HepG2 (cell line): Measurements from ENCODE around the gene ZBTB8OS. TPM values are rescaled to one million over a fixed set of nuclear protein-coding genes. Genes with fewer than 3 reads are reported as not detected.

Experiments used
- ARNT ChIP-seq: fragments of 450-650 bp; IDR thresholded peaks from 2 replicates; pipeline ENCODE4 v1.6.1; 2017
- CREB1 ChIP-seq, 2 experiments: fragments of 450-650 bp in 1 of 2; IDR thresholded peaks; 2 replicates each; pipeline ENCODE4 v1.6.1; 2016 to 2017; ENCODE audit warnings: control low read depth in 1 of 2, mild to moderate bottlenecking in 1 of 2, missing compliant biosample characterization in 1 of 2, missing genetic modification characterization in 1 of 2
- MIXL1 ChIP-seq: IDR thresholded peaks from 2 replicates; pipeline ENCODE4 v1.6.1; 2016
- TAF1 ChIP-seq: sonication (generic); formaldehyde crosslinking; IDR thresholded peaks from 2 replicates; pipeline ENCODE4 v1.4.0; 2020; ENCODE audit warnings: missing genetic modification reagents
- ZFY ChIP-seq: sonication (generic); formaldehyde crosslinking; IDR thresholded peaks from 2 replicates; pipeline ENCODE4 v1.4.0; 2020; ENCODE audit warnings: missing genetic modification reagents
- polyA plus RNA-seq, 8 experiments: library from polyadenylated mRNA; depleted of rRNA in 3 of 8; stranded (reverse) in 7 of 8; unstranded in 1 of 8; fragments of >200 nt; fragmentation: Illumina TruSeq in 4 of 8; extraction: Trizol in 4 of 8; gene quantifications; 2 replicates each; pipeline versions ENCODE4 v1.2.1 to v1.2.3, GENCODE V29; 2011 to 2016; ENCODE audit warnings: low read depth in 4 of 8, missing spikeins in 1 of 8, mixed read lengths in 1 of 8; ENCODE audit not compliant: insufficient read depth in 1 of 8
- total RNA-seq, 5 experiments: library from RNA; depleted of rRNA; stranded (reverse); fragments of >200 nt; fragmentation: Illumina TruSeq; extraction: Trizol; gene quantifications; 2 replicates each; pipeline ENCODE4 v1.2.3, GENCODE V29; 2016; ENCODE audit warnings: low read depth in 1 of 5
- TF ChIP-seq, protein P1 (sequence below): sonication (generic); formaldehyde crosslinking; IDR thresholded peaks from 2 replicates; pipeline ENCODE4 v1.4.0; 2020; ENCODE audit warnings: mild to moderate bottlenecking, missing genetic modification reagents, borderline replicate concordance
- TF ChIP-seq, protein P2 (sequence below): sonication (generic); IDR thresholded peaks from 2 replicates; pipeline ENCODE4 v1.6.1; 2016; ENCODE audit warnings: low read depth, borderline replicate concordance
- TF ChIP-seq, protein P3 (sequence below): sonication (generic); formaldehyde crosslinking; IDR thresholded peaks from 2 replicates; pipeline ENCODE4 v1.4.0; 2020; ENCODE audit warnings: mild to moderate bottlenecking, missing genetic modification reagents
- TF ChIP-seq, protein P4 (sequence below): IDR thresholded peaks from 2 replicates; pipeline ENCODE4 v1.6.1; 2016; ENCODE audit warnings: missing biosample characterization, missing genetic modification reagents, low read depth

ZBTB8OS gene
- total and polyA plus RNA-seq, 2 of the 13 experiments (the other 11 are each of a cell fraction or from before 2014, with no cell fraction given), result 57.7 to 84.8 TPM

DNA sequence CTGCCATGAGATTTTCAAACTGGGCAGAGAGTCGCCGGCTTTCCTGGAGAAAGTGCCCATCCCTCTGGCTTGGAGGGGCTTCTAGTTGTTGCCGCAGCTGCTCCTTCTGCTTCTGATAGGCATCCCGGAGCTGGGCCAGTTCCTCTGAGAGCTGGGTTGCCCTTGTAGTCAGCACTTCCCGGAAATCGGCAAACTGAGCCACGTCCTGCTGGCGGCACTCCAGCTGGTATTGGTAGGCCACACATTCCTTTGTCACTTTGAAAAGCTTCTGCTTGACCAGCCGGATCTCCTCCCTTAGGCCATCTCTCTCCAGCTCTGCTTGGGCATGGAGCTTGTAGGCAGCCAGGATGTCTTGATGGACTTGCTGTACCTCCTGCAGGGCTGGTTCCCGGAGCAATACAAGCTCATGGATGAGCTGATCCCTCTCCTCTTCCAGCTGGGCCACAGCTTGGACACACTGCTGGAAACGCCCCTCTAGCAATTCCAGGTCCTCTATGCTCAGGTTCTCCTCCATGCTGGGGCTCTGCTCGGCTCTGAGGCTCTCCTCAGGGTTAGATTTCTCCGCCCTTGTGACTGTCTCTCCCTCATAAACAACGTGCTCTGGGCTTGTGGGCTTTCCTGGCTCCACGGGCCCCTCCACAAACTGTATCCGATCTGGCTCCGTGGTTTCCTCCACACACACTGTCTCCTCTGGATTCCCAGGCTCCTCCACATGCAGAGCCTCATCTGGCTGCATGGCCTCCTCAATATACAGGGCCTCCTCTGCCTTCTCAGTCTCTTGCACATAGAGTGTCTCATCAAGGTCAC, 45.0 kb upstream of the ZBTB8OS start (continued):
- TF ChIP-seq CREB1 (IDR thresholded peaks at IDR 0.05) (no peak), CREB1 (CRISPR knock-in tag; IDR thresholded peaks at IDR 0.05) (peak; percentile 44; the same call in 1 of the 2 replicates), TAF1 (CRISPR knock-in tag) (peak; percentile 73), MIXL1 (CRISPR knock-in tag) (no peak), ZFY (CRISPR knock-in tag) (peak; percentile 92), ARNT (no peak)
- TF ChIP-seq, protein P1, sequence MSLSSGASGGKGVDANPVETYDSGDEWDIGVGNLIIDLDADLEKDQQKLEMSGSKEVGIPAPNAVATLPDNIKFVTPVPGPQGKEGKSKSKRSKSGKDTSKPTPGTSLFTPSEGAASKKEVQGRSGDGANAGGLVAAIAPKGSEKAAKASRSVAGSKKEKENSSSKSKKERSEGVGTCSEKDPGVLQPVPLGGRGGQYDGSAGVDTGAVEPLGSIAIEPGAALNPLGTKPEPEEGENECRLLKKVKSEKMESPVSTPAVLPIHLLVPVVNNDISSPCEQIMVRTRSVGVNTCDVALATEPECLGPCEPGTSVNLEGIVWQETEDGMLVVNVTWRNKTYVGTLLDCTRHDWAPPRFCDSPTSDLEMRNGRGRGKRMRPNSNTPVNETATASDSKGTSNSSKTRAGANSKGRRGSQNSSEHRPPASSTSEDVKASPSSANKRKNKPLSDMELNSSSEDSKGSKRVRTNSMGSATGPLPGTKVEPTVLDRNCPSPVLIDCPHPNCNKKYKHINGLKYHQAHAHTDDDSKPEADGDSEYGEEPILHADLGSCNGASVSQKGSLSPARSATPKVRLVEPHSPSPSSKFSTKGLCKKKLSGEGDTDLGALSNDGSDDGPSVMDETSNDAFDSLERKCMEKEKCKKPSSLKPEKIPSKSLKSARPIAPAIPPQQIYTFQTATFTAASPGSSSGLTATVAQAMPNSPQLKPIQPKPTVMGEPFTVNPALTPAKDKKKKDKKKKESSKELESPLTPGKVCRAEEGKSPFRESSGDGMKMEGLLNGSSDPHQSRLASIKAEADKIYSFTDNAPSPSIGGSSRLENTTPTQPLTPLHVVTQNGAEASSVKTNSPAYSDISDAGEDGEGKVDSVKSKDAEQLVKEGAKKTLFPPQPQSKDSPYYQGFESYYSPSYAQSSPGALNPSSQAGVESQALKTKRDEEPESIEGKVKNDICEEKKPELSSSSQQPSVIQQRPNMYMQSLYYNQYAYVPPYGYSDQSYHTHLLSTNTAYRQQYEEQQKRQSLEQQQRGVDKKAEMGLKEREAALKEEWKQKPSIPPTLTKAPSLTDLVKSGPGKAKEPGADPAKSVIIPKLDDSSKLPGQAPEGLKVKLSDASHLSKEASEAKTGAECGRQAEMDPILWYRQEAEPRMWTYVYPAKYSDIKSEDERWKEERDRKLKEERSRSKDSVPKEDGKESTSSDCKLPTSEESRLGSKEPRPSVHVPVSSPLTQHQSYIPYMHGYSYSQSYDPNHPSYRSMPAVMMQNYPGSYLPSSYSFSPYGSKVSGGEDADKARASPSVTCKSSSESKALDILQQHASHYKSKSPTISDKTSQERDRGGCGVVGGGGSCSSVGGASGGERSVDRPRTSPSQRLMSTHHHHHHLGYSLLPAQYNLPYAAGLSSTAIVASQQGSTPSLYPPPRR (CRISPR knock-in tag), result no peak
- TF ChIP-seq, protein P2, sequence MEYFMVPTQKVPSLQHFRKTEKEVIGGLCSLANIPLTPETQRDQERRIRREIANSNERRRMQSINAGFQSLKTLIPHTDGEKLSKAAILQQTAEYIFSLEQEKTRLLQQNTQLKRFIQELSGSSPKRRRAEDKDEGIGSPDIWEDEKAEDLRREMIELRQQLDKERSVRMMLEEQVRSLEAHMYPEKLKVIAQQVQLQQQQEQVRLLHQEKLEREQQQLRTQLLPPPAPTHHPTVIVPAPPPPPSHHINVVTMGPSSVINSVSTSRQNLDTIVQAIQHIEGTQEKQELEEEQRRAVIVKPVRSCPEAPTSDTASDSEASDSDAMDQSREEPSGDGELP, result peak; percentile 78
- TF ChIP-seq, protein P3, sequence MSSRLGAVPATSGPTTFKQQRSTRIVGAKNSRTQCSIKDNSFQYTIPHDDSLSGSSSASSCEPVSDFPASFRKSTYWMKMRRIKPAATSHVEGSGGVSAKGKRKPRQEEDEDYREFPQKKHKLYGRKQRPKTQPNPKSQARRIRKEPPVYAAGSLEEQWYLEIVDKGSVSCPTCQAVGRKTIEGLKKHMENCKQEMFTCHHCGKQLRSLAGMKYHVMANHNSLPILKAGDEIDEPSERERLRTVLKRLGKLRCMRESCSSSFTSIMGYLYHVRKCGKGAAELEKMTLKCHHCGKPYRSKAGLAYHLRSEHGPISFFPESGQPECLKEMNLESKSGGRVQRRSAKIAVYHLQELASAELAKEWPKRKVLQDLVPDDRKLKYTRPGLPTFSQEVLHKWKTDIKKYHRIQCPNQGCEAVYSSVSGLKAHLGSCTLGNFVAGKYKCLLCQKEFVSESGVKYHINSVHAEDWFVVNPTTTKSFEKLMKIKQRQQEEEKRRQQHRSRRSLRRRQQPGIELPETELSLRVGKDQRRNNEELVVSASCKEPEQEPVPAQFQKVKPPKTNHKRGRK, result no peak
- TF ChIP-seq, protein P4, sequence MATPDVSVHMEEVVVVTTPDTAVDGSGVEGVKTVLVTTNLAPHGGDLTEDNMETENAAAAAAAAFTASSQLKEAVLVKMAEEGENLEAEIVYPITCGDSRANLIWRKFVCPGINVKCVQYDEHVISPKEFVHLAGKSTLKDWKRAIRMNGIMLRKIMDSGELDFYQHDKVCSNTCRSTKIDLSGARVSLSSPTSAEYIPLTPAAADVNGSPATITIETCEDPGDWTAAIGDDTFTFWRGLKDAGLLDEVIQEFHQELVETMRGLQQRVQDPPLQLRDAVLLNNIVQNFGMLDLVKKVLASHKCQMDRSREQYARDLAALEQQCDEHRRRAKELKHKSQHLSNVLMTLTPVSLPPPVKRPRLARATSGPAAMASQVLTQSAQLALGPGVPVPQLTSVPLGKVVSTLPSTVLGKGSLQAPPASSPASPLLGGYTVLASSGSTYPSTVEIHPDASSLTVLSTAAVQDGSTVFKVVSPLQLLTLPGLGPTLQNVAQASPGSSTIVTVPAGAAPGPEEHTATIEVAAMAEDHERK (CRISPR knock-in tag), result no peak
- TF ChIP-seq, all 625 proteins: peak for 116
